Measurements from ENCODE around the gene MSANTD3. TPM values are rescaled to one million over a fixed set of nuclear protein-coding genes. Genes with fewer than 3 reads are reported as not detected.

MSANTD3 gene
- total and polyA plus RNA-seq, 9 of the 15 experiments (the other 6 are each of a cell fraction or from before 2014, with no cell fraction given): 9.4 to 28.7 (median 22.3) TPM

GRCh38 chr9:100397529-100398266, 29.2 kb upstream of the MSANTD3 start (continued):
- TF ChIP-seq ZNF764 (CRISPR knock-in tag; IDR thresholded peaks at IDR 0.05; ENCODE audit: low read depth) (no peak), ASH1L (IDR thresholded peaks at IDR 0.05; ENCODE audit: borderline replicate concordance, low read depth, partially characterized antibody) (no peak), SMAD2 (IDR thresholded peaks at IDR 0.05; ENCODE audit: low read depth, low read length) (no peak), THAP12 (CRISPR knock-in tag; IDR thresholded peaks at IDR 0.05) (no peak), CREBBP (IDR thresholded peaks at IDR 0.05; ENCODE audit: low read depth, low read length) (no peak)

- Histone ChIP-seq H3K27ac (ENCODE audit: extremely low read depth, low read depth, low read length) (no peak overlapping the region), H3K9ac (ENCODE audit: insufficient read depth in 1 of 2, low read depth in 2 of 2, low read length in 2 of 2) (no peak overlapping the region), H2AFZ (ENCODE audit: low read depth, low read length) (no peak overlapping the region), H3K9me3 (replicated peaks; ENCODE audit: control insufficient read depth, insufficient read depth, low read depth, low read length) (no peaks in the 10 kb centered on the region; the same call in 1 of the 2 replicates), H3K79me2 (ENCODE audit: control insufficient read depth, insufficient read depth, low read length) (no peaks in the 10 kb centered on the region), H3K27me3 (ENCODE audit: control insufficient read depth in 2 of 2, insufficient read depth in 2 of 2, low read length in 2 of 2) (no peaks in the 10 kb centered on the region), H3K9me1 (ENCODE audit: control insufficient read depth, insufficient read depth, low read length) (no peaks in the 10 kb centered on the region), H3K4me1 (replicated peaks in 1 of 2; ENCODE audit: control insufficient read depth in 2 of 2, insufficient read depth in 2 of 2, low read length in 2 of 2) (peaks cover 0 to 4% of the 10 kb centered on the region in 2 experiments; a peak in 1 of 5 replicates), H3K36me3 (ENCODE audit: control insufficient read depth, insufficient read depth, low read length) (no peaks in the 10 kb centered on the region), H3K4me3 (no peak overlapping the region), H3K4me2 (ENCODE audit: insufficient read depth, low read length) (no peak overlapping the region), H4K20me1 (replicated peaks; ENCODE audit: control insufficient read depth, insufficient read depth, low read length) (no peaks in the 10 kb centered on the region)
- FAIRE-seq: no peak
- no peak for DNase-seq (ENCODE audit: extremely low read depth in 1 of 4, low spot score in 3 of 4)
- intact Hi-C loops (cut with micrococcal nuclease) (no loop called here), in situ Hi-C loops (cut with MboI) (no loop called here)
- no TSS peak for BruUV-seq (replicated peaks)
- ChIA-PET CTCF (ENCODE audit: low intra/inter-chr PET ratio) (no interaction called here), POLR2A (no interaction called here)
- TF ChIP-seq HINFP (tag; conservative IDR thresholded peaks at IDR 0.05; ENCODE audit: low read depth): no peak
- TF ChIP-seq ZNF830 (CRISPR knock-in tag; IDR thresholded peaks at IDR 0.05): no peak
- no peak for TF ChIP-seq JUN (IDR thresholded peaks at IDR 0.05; ENCODE audit: borderline replicate concordance, low read depth, low read length)
- TF ChIP-seq JUN (CRISPR knock-in tag; IDR thresholded peaks at IDR 0.05; ENCODE audit: borderline replicate concordance): no peak
- no peak for TF ChIP-seq ELF4 (CRISPR knock-in tag; IDR thresholded peaks at IDR 0.05)
- TF ChIP-seq MAFG (tag; conservative IDR thresholded peaks at IDR 0.05): no peak
- no peak for TF ChIP-seq ZNF583 (CRISPR knock-in tag; IDR thresholded peaks at IDR 0.05)
- no peak for TF ChIP-seq ELF2 (CRISPR knock-in tag; IDR thresholded peaks at IDR 0.05)
- TF ChIP-seq ZFP30 (CRISPR knock-in tag; IDR thresholded peaks at IDR 0.05; ENCODE audit: borderline replicate concordance): no peak
- TF ChIP-seq POLR2B (IDR thresholded peaks at IDR 0.05; ENCODE audit: low read depth, partially characterized antibody): no peak
- no peak for TF ChIP-seq TAF9B (IDR thresholded peaks at IDR 0.05; ENCODE audit: partially characterized antibody)
- ATAC-seq: no peak
- WGBS (ENCODE audit: insufficient coverage, low coverage, missing lambda C conversion rate): 10% methylated on average over 1 of the region's 1 CpG
Observed at GRCh38 chr9:100401042-100401441, 25.9 kb upstream of the MSANTD3 start.

Measured in K562 (cell line).